GM13976 (cell line): Measurements from ENCODE around the gene PPP2R2B.

Experiments used
- DNase-seq: peaks from one replicate; pipeline ENCODE4 v3.0.0; 2012; ENCODE audit warnings: low spot score
- CTCF ChIP-seq: IDR thresholded peaks from 2 replicates; pipeline ENCODE4 v1.5.1; 2012; ENCODE audit warnings: borderline replicate concordance, mild to moderate bottlenecking; ENCODE audit not compliant: insufficient read depth; ENCODE audit errors: extremely low read depth, missing control alignments, control extremely low read depth
- in situ Hi-C: fragments of 300-500 bp; cut with MboI; formaldehyde crosslinking; loops from one replicate; pipeline ENCODE4 v1.12.0; 2022; ENCODE audit warnings: low sequenced_read_pairs, mixed read lengths, inconsistent platforms; ENCODE audit not compliant: unreplicated experiment

PPP2R2B gene

GRCh38 chr5:146878476-146879172 lies at the start of gene PPP2R2B:
TSS of gene PPP2R2B (minus strand) at chr5:146878757.
- in situ Hi-C loops, result no loop called here
- DNase-seq, result no peak
- no peak for TF ChIP-seq CTCF

- in situ Hi-C loops, result no loop called here
- DNase-seq, result no peak
- no peak for TF ChIP-seq CTCF
These were observed 45.6 kb upstream of the PPP2R2B start for GRCh38 chr5:146924132-146924531.

- no peak for TF ChIP-seq CTCF
- in situ Hi-C loops, result no loop called here
- no peak for DNase-seq
These were observed 42.7 kb upstream of the PPP2R2B start for GRCh38 chr5:146921225-146921624.

GRCh38 chr5:146920351-146920881 lies 41.9 kb upstream of the PPP2R2B start:
- no peak for TF ChIP-seq CTCF
- DNase-seq, result no peak
- in situ Hi-C loops, result no loop called here

- in situ Hi-C loops, result no loop called here
- no peak for DNase-seq
- no peak for TF ChIP-seq CTCF
These were observed 40.7 kb upstream of the PPP2R2B start for GRCh38 chr5:146919304-146919703.

GRCh38 chr5:146917931-146918330 lies 39.4 kb upstream of the PPP2R2B start:
- in situ Hi-C loops, result no loop called here
- no peak for TF ChIP-seq CTCF
- no peak for DNase-seq
